ENCODE data around the gene CHD8.

CHD8 gene

DNA sequence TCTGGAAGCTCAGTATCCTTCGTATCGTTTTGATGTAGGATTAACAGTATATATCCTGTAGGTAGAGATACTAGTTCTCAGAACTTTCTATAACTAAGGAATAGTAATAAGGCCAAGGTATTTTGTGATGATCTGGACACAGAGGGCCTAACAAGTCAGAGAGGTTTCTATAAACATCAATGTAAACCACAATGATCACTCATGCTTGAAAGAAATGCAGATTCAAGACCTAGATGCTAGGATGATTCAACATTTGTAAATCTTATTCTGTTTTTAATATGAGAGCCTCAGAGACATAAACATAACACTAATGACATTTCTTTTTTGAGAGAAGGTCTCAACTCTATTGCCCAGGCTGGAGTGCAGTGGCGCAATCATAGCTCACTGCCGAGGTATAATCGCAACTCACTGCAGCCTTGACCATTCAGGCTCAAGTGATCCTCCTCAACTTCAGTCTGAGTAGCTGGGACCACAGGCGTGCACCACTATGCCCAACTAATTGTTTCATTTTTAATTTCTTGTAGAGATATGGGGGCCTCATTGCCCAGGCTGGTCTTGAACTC, 88.3 kb downstream of the CHD8 start:
- POLR2A ChIA-PET: no interaction called here
- DNase-seq (ENCODE audit: low read depth, low spot score): no peak
- CTCF ChIA-PET: no interaction called here
- H3K4me3 ChIP-seq (ENCODE audit: low read depth, low read length): no peak overlapping the region
- TF ChIP-seq, protein P1, sequence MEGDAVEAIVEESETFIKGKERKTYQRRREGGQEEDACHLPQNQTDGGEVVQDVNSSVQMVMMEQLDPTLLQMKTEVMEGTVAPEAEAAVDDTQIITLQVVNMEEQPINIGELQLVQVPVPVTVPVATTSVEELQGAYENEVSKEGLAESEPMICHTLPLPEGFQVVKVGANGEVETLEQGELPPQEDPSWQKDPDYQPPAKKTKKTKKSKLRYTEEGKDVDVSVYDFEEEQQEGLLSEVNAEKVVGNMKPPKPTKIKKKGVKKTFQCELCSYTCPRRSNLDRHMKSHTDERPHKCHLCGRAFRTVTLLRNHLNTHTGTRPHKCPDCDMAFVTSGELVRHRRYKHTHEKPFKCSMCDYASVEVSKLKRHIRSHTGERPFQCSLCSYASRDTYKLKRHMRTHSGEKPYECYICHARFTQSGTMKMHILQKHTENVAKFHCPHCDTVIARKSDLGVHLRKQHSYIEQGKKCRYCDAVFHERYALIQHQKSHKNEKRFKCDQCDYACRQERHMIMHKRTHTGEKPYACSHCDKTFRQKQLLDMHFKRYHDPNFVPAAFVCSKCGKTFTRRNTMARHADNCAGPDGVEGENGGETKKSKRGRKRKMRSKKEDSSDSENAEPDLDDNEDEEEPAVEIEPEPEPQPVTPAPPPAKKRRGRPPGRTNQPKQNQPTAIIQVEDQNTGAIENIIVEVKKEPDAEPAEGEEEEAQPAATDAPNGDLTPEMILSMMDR (IDR thresholded peaks at IDR 0.05; ENCODE audit: insufficient read depth, low read length, missing control alignments): no peak

DNA sequence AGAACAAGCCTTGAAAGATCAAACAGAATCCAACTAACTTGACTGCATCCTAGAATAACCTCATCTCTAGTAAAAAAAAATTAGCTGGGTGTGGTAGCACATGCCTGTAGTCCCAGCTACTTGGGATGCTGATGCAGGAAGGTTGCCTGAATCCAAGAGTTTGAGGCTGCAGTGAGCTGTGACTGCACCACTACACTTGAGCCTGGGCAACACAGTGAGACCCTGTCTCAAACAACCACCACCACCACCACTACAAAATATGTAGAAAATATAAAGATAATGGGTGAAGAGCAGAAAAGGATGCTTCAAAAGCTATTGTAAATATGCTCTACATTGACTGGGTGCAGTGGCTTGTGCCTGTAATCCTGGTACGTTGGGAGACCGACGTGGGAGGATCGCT, 99.4 kb downstream of the CHD8 start:
- ChIA-PET CTCF (no interaction called here), POLR2A (no interaction called here)
- DNase-seq (ENCODE audit: low read depth, low spot score): no peak
- no peak overlapping the region for H3K4me3 ChIP-seq (ENCODE audit: low read depth, low read length)
- TF ChIP-seq, protein P1 (IDR thresholded peaks at IDR 0.05; ENCODE audit: insufficient read depth, low read length, missing control alignments): no peak

DNA sequence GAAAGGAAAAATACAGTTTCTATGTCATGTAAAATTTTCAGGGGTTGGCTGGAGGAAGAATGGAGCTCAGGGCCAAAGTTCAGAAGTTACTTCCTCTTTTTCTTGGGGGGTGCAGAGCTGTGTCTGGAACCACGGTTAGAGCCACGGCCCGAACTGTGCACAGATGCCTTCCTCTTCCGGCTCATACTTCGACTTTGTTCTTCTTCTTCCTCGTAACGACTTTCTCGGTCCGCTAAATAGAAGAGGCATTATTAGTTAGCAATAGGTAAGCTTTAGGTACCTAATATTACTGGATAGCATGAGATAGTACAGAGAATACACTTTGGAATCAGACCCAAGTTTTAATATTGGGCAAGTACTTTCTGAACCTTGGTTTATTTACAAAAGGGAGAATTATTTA, 103.3 kb downstream of the CHD8 start:
- TF ChIP-seq, protein P1 (IDR thresholded peaks at IDR 0.05; ENCODE audit: insufficient read depth, low read length, missing control alignments): no peak
- CTCF ChIA-PET: no interaction called here
- no peak for DNase-seq (ENCODE audit: low read depth, low spot score)
- POLR2A ChIA-PET: no interaction called here
- no peak overlapping the region for H3K4me3 ChIP-seq (ENCODE audit: low read depth, low read length)

DNA sequence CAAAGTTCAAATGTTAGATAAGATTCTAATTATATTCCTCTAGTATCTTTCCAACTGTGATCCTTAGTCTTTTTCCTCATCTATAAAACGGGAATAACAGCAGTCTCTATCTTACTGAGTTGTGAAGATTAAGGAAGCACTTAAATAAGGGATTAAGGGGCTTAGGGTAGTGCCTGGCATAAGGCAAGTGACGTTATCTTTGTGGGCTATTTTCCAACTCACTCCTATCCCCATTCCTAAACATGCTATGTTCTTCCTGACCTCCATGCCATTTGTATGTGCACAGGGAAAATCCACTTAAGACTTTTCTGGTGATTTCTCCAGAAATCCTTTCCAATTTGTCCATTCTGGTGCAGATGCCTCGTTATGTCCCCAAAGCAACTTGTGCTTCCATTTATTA, 105.4 kb downstream of the CHD8 start:
- POLR2A ChIA-PET: no interaction called here
- CTCF ChIA-PET: no interaction called here
- TF ChIP-seq, protein P1 (IDR thresholded peaks at IDR 0.05; ENCODE audit: insufficient read depth, low read length, missing control alignments): no peak
- H3K4me3 ChIP-seq (ENCODE audit: low read depth, low read length): no peak overlapping the region
- DNase-seq (ENCODE audit: low read depth, low spot score): no peak

DNA sequence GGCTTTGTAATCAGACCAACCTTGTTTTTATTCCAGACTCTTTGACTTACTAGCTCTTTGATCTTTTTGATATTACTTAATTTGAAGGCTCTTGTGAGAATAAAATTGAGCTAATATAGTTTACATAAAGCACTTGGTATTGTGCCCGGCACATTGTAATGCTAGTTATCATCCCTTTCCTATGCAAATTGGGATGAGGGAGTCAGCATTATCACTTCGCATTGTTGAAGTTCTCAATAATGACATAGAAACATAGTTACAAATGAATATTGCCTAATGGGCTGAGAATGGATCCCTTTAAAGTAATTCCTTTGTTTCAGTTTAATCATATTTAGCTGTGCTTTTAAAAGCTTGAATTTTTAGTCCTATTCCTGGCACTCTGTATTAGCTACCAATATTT, 108.7 kb downstream of the CHD8 start:
- no peak for DNase-seq (ENCODE audit: low read depth, low spot score)

DNA sequence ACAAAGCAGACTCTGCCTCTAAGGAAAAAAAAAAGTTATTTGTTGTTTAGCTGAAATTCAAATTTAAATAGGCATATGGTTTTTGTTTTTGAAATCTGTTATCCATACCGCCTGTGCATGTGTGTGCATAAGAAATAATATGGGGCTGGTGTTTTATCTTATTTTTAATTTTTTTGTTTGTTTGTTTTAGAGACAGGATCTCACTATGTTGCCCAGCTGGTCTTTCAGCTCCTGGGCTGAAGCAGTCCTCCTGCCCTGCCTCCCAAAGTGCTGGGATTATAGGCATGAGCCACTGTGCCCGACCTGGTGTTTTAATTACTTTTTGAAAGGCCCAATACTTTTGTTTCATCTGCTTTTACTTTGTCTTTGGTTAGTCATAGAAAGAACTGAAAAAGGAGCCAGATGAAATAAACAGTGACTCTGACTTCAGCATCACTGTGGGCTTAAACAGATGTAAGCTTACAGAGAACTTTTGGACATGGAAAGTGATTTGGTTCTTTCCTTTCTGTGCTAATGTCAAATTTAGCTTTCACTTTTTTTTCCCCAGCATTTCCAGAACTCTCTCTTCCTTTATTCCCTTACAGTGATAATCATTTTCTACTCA, 109.3 kb downstream of the CHD8 start:
- TF ChIP-seq, protein P1 (IDR thresholded peaks at IDR 0.05; ENCODE audit: insufficient read depth, low read length, missing control alignments): no peak
- ChIA-PET POLR2A (no interaction called here), CTCF (interaction anchor here (1.2 to 1.8 kb wide), 3 partner anchors 8 to 19 kb away, joined by 3 to 6 read pairs (median 5); no protein-coding TSS in a partner anchor)
- peak; percentile 5 for DNase-seq (ENCODE audit: low read depth, low spot score)
- H3K4me3 ChIP-seq (ENCODE audit: low read depth, low read length): no peak overlapping the region

More for the DNA sequence above, 108.7 kb downstream of the CHD8 start:
- ChIA-PET POLR2A (no interaction called here), CTCF (interaction anchor here (1.2 to 1.8 kb wide), 2 partner anchors 9 to 18 kb away, joined by 5 to 6 read pairs; no protein-coding TSS in a partner anchor)
- H3K4me3 ChIP-seq (ENCODE audit: low read depth, low read length): no peak overlapping the region
- TF ChIP-seq, protein P1 (IDR thresholded peaks at IDR 0.05; ENCODE audit: insufficient read depth, low read length, missing control alignments): no peak

Measured in AG04449 (cell line).